Breast epithelium (tissue), 3 donors: ENCODE results near the gene TET2.

Experiments
- CTCF ChIP-seq, 3 donors: fragments of 450-650 bp; IDR thresholded peaks; one replicate each; pipeline ENCODE4 v1.5.1; 2016 to 2017; ENCODE audit warnings: antibody characterized with exemption in 3 of 3, mild to moderate bottlenecking in 3 of 3, moderate library complexity in 3 of 3
- POLR2A ChIP-seq: fragments of 450-650 bp; IDR thresholded peaks from one replicate; pipeline ENCODE4 v1.6.1; 2016; ENCODE audit warnings: antibody characterized with exemption, mild to moderate bottlenecking, moderate library complexity
- POLR2AphosphoS5 ChIP-seq, 3 donors: sonication (generic); formaldehyde crosslinking; IDR thresholded peaks; one replicate each; pipeline ENCODE4 v1.6.1; 2017; ENCODE audit warnings: antibody characterized with exemption in 3 of 3

- TF ChIP-seq POLR2AphosphoS5 (IDR thresholded peaks at IDR 0.05) (no peak), CTCF (IDR thresholded peaks at IDR 0.05) (no peak), POLR2A (no peak)
These were observed 64.2 kb downstream of the TET2 start for GRCh38 chr4:105210916-105211315.
